ACC112 (cell line): ENCODE measurements around the gene FKBP10.

Experiments
- H2AFZ ChIP-seq: fragments of 200-600 bp; sonication (generic); one replicate; pipeline ENCODE4 v1.6.0; 2017; ENCODE audit warnings: antibody characterized with exemption, low read length; ENCODE audit not compliant: unreplicated experiment
- H3K27ac ChIP-seq: fragments of 200-600 bp; sonication (generic); 2 replicates; pipeline ENCODE4 v1.5.1; 2014; ENCODE audit warnings: low read depth, mild to moderate bottlenecking, antibody characterized with exemption, low read length, moderate library complexity
- H3K27me3 ChIP-seq: fragments of 200-600 bp; sonication (generic); 2 replicates; pipeline ENCODE4 v1.6.1; 2014; ENCODE audit warnings: mild to moderate bottlenecking, antibody characterized with exemption, low read length, moderate library complexity, mixed read lengths; ENCODE audit not compliant: insufficient read depth
- H3K36me3 ChIP-seq: fragments of 200-600 bp; sonication (generic); 2 replicates; pipeline ENCODE4 v1.6.1; 2016; ENCODE audit warnings: mild to moderate bottlenecking, antibody characterized with exemption, low read length, moderate library complexity, mixed read lengths; ENCODE audit not compliant: insufficient read depth
- H3K4me1 ChIP-seq: fragments of 200-600 bp; sonication (generic); one replicate; pipeline ENCODE4 v1.6.1; 2016; ENCODE audit warnings: low read length, mixed read lengths; ENCODE audit not compliant: insufficient read depth, unreplicated experiment, control insufficient read depth
- H3K4me3 ChIP-seq: fragments of 200-600 bp; sonication (generic); 2 replicates; pipeline ENCODE4 v1.5.1; 2014; ENCODE audit warnings: mild to moderate bottlenecking, low read depth, low read length
- H3K79me2 ChIP-seq: fragments of 200-600 bp; sonication (generic); one replicate; pipeline ENCODE4 v1.6.0; 2016; ENCODE audit warnings: low read length; ENCODE audit not compliant: control insufficient read depth, unreplicated experiment, insufficient read depth

FKBP10 gene

GRCh38 chr17:41812381-41813151 lies at the start of gene FKBP10:
Gene FKBP10 (plus strand): TSS chr17:41813004. CDS start chr17:41813035, 31 bp downstream.
- Histone ChIP-seq H3K36me3 (no peaks in the 10 kb centered on the region), H2AFZ (peak within 1 kb of the TSS; percentile 52), H3K4me3 (peak within 1 kb of the TSS; percentile 79), H3K79me2 (peaks cover 60% of the 10 kb centered on the region), H3K27ac (peak within 1 kb of the TSS; percentile 65), H3K4me1 (peaks cover 23% of the 10 kb centered on the region), H3K27me3 (no peaks in the 10 kb centered on the region)

GRCh38 chr17:41763327-41763726 lies 49.5 kb upstream of the FKBP10 start:
- Histone ChIP-seq H3K27me3 (no peaks in the 10 kb centered on the region), H3K79me2 (no peaks in the 10 kb centered on the region), H2AFZ (no peak overlapping the region), H3K4me1 (no peaks in the 10 kb centered on the region), H3K4me3 (no peak overlapping the region), H3K36me3 (no peaks in the 10 kb centered on the region), H3K27ac (no peak overlapping the region)

- Histone ChIP-seq H3K27me3 (no peaks in the 10 kb centered on the region), H2AFZ (no peak overlapping the region), H3K27ac (no peak overlapping the region), H3K79me2 (no peaks in the 10 kb centered on the region), H3K4me1 (no peaks in the 10 kb centered on the region), H3K36me3 (no peaks in the 10 kb centered on the region), H3K4me3 (no peak overlapping the region)
These were observed 46.7 kb upstream of the FKBP10 start for GRCh38 chr17:41766135-41766534.

GRCh38 chr17:41767324-41768042 lies 45.3 kb upstream of the FKBP10 start:
- H3K36me3 ChIP-seq: no peaks in the 10 kb centered on the region
- no peak overlapping the region for H2AFZ ChIP-seq

GRCh38 chr17:41768682-41769288 lies 44.0 kb upstream of the FKBP10 start:
- Histone ChIP-seq H3K79me2 (no peaks in the 10 kb centered on the region), H3K36me3 (no peaks in the 10 kb centered on the region), H3K27ac (no peak overlapping the region), H2AFZ (no peak overlapping the region), H3K4me1 (no peaks in the 10 kb centered on the region), H3K4me3 (no peak overlapping the region), H3K27me3 (no peaks in the 10 kb centered on the region)

More at GRCh38 chr17:41767324-41768042, 45.3 kb upstream of the FKBP10 start:
- no peaks in the 10 kb centered on the region for H3K79me2 ChIP-seq
- H3K27me3 ChIP-seq: no peaks in the 10 kb centered on the region
- H3K27ac ChIP-seq: no peak overlapping the region
- no peaks in the 10 kb centered on the region for H3K4me1 ChIP-seq
- no peak overlapping the region for H3K4me3 ChIP-seq

- Histone ChIP-seq H3K36me3 (no peaks in the 10 kb centered on the region), H3K27me3 (no peaks in the 10 kb centered on the region), H3K4me1 (no peaks in the 10 kb centered on the region), H3K27ac (no peak overlapping the region), H2AFZ (no peak overlapping the region), H3K79me2 (no peaks in the 10 kb centered on the region), H3K4me3 (no peak overlapping the region)
These were observed 43.4 kb upstream of the FKBP10 start for GRCh38 chr17:41769346-41769862.

GRCh38 chr17:41769985-41770384 lies 42.8 kb upstream of the FKBP10 start:
- Histone ChIP-seq H2AFZ (no peak overlapping the region), H3K4me3 (no peak overlapping the region), H3K27ac (no peak overlapping the region), H3K27me3 (no peaks in the 10 kb centered on the region), H3K36me3 (no peaks in the 10 kb centered on the region), H3K4me1 (no peaks in the 10 kb centered on the region), H3K79me2 (no peaks in the 10 kb centered on the region)

- Histone ChIP-seq H3K27ac (no peak overlapping the region), H3K4me1 (no peaks in the 10 kb centered on the region), H2AFZ (no peak overlapping the region), H3K27me3 (no peaks in the 10 kb centered on the region), H3K79me2 (no peaks in the 10 kb centered on the region), H3K36me3 (no peaks in the 10 kb centered on the region), H3K4me3 (no peak overlapping the region)
These were observed 41.2 kb upstream of the FKBP10 start for GRCh38 chr17:41771389-41772206.

GRCh38 chr17:41772218-41772585 lies 40.6 kb upstream of the FKBP10 start:
- H3K36me3 ChIP-seq: no peaks in the 10 kb centered on the region
- H2AFZ ChIP-seq: no peak overlapping the region

GRCh38 chr17:41772586-41773189 lies 40.1 kb upstream of the FKBP10 start:
- Histone ChIP-seq H3K4me1 (peaks cover 9% of the 10 kb centered on the region), H3K27me3 (no peaks in the 10 kb centered on the region), H3K36me3 (no peaks in the 10 kb centered on the region), H3K27ac (no peak overlapping the region), H3K4me3 (no peak overlapping the region), H3K79me2 (no peaks in the 10 kb centered on the region), H2AFZ (no peak overlapping the region)

More at GRCh38 chr17:41772218-41772585, 40.6 kb upstream of the FKBP10 start:
- Histone ChIP-seq H3K4me3 (no peak overlapping the region), H3K27me3 (no peaks in the 10 kb centered on the region), H3K27ac (no peak overlapping the region), H3K4me1 (peaks cover 4% of the 10 kb centered on the region), H3K79me2 (no peaks in the 10 kb centered on the region)
